Activated CD8-positive, alpha-beta memory T cell treated with anti-CD3 and anti-CD28 coated beads, Interleukin-2, amount 50 U/mL, for 24 hours (primary cell): ENCODE measurements around the gene HBQ1.
A peak's percentile ranks its signal among the peaks of the same experiment; 100 is the strongest.
"Not testable (repeated sequence)": the region's sequence is repeated elsewhere in the genome, so short reads cannot be mapped to it uniquely, and the experiment has no call there.

Source experiments
- DNase-seq: peaks from one replicate; pipeline ENCODE4 v3.0.0-alpha.2; 2020; ENCODE audit errors: extremely low read depth

Gene HBQ1

GRCh38 chr16:176006-176405 lies 4.3 kb upstream of the HBQ1 start:
- not testable (repeated sequence) for DNase-seq

- DNase-seq, result not testable (repeated sequence)
These were observed 3.5 kb upstream of the HBQ1 start, which contains the start of gene HBA1 for GRCh38 chr16:176477-177382. Gene HBA1, plus strand, starts transcription at chr16:176680. Its CDS starts 37 bp downstream, at chr16:176717.

- DNase-seq, result no peak
These were observed 2.9 kb upstream of the HBQ1 start for GRCh38 chr16:177394-177822.

GRCh38 chr16:177981-178667 lies 2.1 kb upstream of the HBQ1 start:
- no peak for DNase-seq

GRCh38 chr16:178668-179015 lies 1.6 kb upstream of the HBQ1 start:
- no peak for DNase-seq

- DNase-seq, result no peak
These were observed 807 bp upstream of the HBQ1 start for GRCh38 chr16:179211-180092.

- no peak for DNase-seq
These were observed 664 bp downstream of the HBQ1 start for GRCh38 chr16:180681-181564.

GRCh38 chr16:181565-182021 lies 1.3 kb downstream of the HBQ1 start:
- peak; percentile 54 for DNase-seq

- DNase-seq, result no peak
These were observed 2.7 kb downstream of the HBQ1 start for GRCh38 chr16:183005-183404.

GRCh38 chr16:185213-185612 lies 5.0 kb downstream of the HBQ1 start:
- DNase-seq, result no peak

GRCh38 chr16:185691-186090 lies 5.4 kb downstream of the HBQ1 start:
- DNase-seq, result no peak

- no peak for DNase-seq
These were observed 7.1 kb downstream of the HBQ1 start for GRCh38 chr16:187330-187729.

GRCh38 chr16:188674-189073 lies 8.4 kb downstream of the HBQ1 start:
- DNase-seq, result no peak

- DNase-seq, result no peak
These were observed 9.4 kb downstream of the HBQ1 start for GRCh38 chr16:189604-190186.

- no peak for DNase-seq
These were observed 11.6 kb downstream of the HBQ1 start for GRCh38 chr16:191831-192230.

GRCh38 chr16:192686-193085 lies 12.4 kb downstream of the HBQ1 start:
- no peak for DNase-seq

GRCh38 chr16:193441-193840 lies 13.2 kb downstream of the HBQ1 start:
- no peak for DNase-seq

GRCh38 chr16:194516-194915 lies 14.3 kb downstream of the HBQ1 start:
- no peak for DNase-seq

- DNase-seq, result no peak
These were observed 20.1 kb downstream of the HBQ1 start for GRCh38 chr16:200388-200787.

GRCh38 chr16:203246-203645 lies 23.0 kb downstream of the HBQ1 start:
- DNase-seq, result no peak

- not testable (repeated sequence) for DNase-seq
These were observed 23.8 kb downstream of the HBQ1 start for GRCh38 chr16:204046-204445.
